Small intestine (tissue), 7 donors: Measurements from ENCODE around the gene RTEL1. TPM values are rescaled to one million over a fixed set of nuclear protein-coding genes. Genes with fewer than 3 reads are reported as not detected.
"Not testable (repeated sequence)": the region's sequence is repeated elsewhere in the genome, so short reads cannot be mapped to it uniquely, and the experiment has no call there.

ENCODE experiments used
- DNase-seq, 2 donors: peaks; one replicate each; pipeline versions ENCODE4 v3.0.0 to v3.0.0-alpha.2; 2013
- FAIRE-seq: peaks from 2 replicates; lab custom pipeline; 2012; peaks lifted over from hg19 to GRCh38; lab: Jason Lieb, UNC
- H3K27ac ChIP-seq, 3 donors: one replicate each; pipeline ENCODE4 v1.5.1; 2013; ENCODE audit warnings: low read length in 2 of 3, mild to moderate bottlenecking in 2 of 3, control low read depth in 1 of 3, inconsistent platforms in 1 of 3, low read depth in 1 of 3, moderate library complexity in 1 of 3
- H3K27me3 ChIP-seq, 3 donors: one replicate each; pipeline ENCODE4 v1.6.1; 2013; ENCODE audit warnings: low read length in 3 of 3, inconsistent platforms in 1 of 3; ENCODE audit not compliant: control insufficient read depth in 3 of 3, insufficient read depth in 3 of 3
- H3K36me3 ChIP-seq, 3 donors: one replicate each; pipeline ENCODE4 v1.6.1; 2013; ENCODE audit warnings: low read length in 3 of 3, inconsistent platforms in 1 of 3, low read depth in 1 of 3, mild to moderate bottlenecking in 1 of 3, moderate library complexity in 1 of 3; ENCODE audit not compliant: control insufficient read depth in 3 of 3, insufficient read depth in 2 of 3
- H3K4me1 ChIP-seq, 3 donors: one replicate each; pipeline ENCODE4 v1.6.1; 2013; ENCODE audit warnings: low read length in 2 of 3, inconsistent platforms in 1 of 3, low read depth in 1 of 3, mild to moderate bottlenecking in 1 of 3, moderate library complexity in 1 of 3; ENCODE audit not compliant: control insufficient read depth in 3 of 3, insufficient read depth in 2 of 3
- H3K4me3 ChIP-seq, 3 donors: one replicate each; pipeline ENCODE4 v1.5.1; 2013; ENCODE audit warnings: low read length in 3 of 3, control low read depth in 1 of 3, inconsistent platforms in 1 of 3, low read depth in 1 of 3, mild to moderate bottlenecking in 1 of 3, moderate library complexity in 1 of 3
- H3K9me3 ChIP-seq, 2 donors: one replicate each; pipeline ENCODE4 v1.6.1; 2013; ENCODE audit warnings: low read depth in 1 of 2, low read length in 1 of 2; ENCODE audit not compliant: control insufficient read depth in 2 of 2, insufficient read depth in 1 of 2
- WGBS, 3 donors: extraction: QIAGEN DNeasy Blood & Tissue Kit; methylation state at CpG; one replicate each; pipeline ENCODE4 v1.1.7; 2013; 5-methylcytosine and 5-hydroxymethylcytosine counted together
- polyA plus RNA-seq, 4 donors: library from polyadenylated mRNA; stranded (reverse) in 3 of 4; unstranded in 1 of 4; fragments of 200-250 nt in 3 of 4; fragments of 120-200 nt in 1 of 4; gene quantifications; one replicate each; pipeline versions ENCODE4 v1.2.1 to v1.2.3, GENCODE V29; 2013
- donor health status: healthy with polysubstance abuse.
- donor health status: control.
- donor health status: control.
- donor health status: Bipolar disorder and iron deficiency.
- donor health status: healthy.

The RTEL1 gene
- polyA plus RNA-seq, 4 donors, result 3.5 to 15.0 (median 10.5) TPM

DNA sequence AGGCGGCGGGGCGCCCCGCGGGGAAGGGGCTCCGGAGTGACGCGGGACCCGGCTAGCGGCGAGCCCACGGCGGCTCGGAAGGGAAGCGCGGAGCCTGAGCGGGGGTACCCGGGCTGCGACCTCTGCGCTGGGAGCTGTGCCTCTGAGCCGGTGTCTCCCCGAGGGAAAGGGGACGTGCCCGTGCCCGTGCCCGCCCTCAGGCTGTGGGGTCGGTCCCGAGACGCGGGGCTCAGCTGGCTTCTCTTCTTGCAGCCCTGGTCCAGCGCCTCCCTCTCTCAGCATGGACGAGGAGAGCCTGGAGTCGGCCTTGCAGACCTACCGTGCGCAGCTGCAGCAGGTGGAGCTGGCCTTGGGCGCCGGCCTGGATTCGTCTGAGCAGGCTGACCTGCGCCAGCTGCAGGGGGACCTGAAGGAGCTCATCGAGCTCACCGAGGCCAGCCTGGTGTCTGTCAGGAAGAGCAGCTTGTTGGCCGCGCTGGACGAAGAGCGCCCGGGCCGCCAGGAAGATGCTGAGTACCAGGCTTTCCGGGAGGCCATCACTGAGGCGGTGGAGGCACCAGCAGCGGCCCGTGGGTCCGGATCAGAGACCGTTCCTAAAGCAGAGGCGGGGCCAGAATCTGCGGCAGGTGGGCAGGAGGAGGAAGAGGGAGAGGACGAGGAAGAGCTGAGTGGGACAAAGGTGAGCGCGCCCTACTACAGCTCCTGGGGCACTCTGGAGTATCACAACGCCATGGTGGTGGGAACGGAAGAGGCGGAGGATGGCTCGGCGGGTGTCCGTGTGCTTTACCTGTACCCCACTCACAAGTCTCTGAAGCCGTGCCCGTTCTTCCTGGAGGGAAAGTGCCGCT lies 50.4 kb downstream of the RTEL1 start:
- FAIRE-seq (no peak), DNase-seq (peak in 1 of 2 donors; percentile 50)
- H3K4me3 ChIP-seq, result peak overlapping the region; percentile 73 to 92 (median 90)
- H3K27me3 ChIP-seq, result no peaks in the 10 kb centered on the region
- peaks cover 4 to 65% (median 16%) of the 10 kb centered on the region in 3 donors for H3K36me3 ChIP-seq
- H3K9me3 ChIP-seq, result no peaks in the 10 kb centered on the region
- peaks cover 4 to 16% (median 6%) of the 10 kb centered on the region in 3 donors for H3K4me1 ChIP-seq
- WGBS, 3 donors, result 21 to 28% (median 26%) methylated on average over 43 to 67 of the region's 67 CpGs
- peak overlapping the region in 2 of 3 donors; percentile 66 to 92 for H3K27ac ChIP-seq

DNA sequence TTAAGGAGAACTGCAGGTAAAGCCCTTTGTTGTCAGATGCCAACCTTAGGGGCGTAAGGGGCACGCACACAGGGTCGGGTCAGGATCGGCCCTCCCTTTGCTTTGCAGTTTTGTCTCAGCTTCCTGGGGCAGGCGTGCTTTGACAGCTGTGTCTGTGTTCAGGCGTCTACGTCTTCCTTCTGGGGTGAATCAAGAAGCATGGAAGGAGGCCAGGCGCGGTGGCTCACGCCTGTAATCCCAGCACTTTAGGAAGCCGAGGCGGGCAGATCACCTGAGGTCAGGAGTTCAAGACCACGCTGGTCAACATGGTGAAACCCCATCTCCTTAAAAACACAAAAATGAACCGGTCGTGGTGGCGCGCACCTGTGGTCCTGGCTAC lies 51.0 kb downstream of the RTEL1 start:
- Histone ChIP-seq H3K4me1 (peaks cover 4 to 16% (median 6%) of the 10 kb centered on the region in 3 donors), H3K27me3 (no peaks in the 10 kb centered on the region), H3K27ac (no peak overlapping the region), H3K4me3 (peak overlapping the region in 2 of 3 donors; percentile 73 to 92), H3K9me3 (peaks cover 0 to 2% of the 10 kb centered on the region in 2 donors), H3K36me3 (peaks cover 4 to 64% (median 10%) of the 10 kb centered on the region in 3 donors)
- DNase-seq (no peak), FAIRE-seq (no peak)
- 90 to 93% (median 93%) methylated on average over 17 of the region's 17 CpGs for WGBS, 3 donors

DNA sequence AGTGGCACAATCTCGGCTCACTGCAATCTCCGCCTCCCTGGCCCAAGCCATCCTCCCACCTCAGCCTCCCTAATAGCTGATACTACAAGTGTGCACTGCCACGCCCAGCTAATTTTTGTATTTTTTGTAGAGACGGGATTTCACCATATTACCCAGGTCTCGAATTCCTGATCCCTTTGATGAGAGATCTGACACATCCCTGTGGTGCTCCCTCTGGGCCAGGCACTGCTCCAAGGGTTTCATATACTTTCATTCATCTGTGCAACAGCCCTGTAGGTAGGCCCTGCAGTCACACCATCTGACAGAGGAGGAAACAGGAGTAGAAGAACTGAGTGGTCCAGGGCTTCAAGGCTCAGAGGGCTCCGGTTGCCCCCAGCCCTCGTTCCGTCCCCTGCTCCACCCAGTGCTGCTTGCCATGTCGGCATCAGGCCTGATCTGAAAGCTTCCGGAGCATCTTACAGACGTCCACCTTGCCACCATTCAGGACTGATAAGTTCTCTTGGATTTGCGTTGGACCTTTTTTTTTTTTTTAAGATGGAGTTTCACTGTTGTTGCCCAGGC lies 53.1 kb downstream of the RTEL1 start:
- no peaks in the 10 kb centered on the region for H3K27me3 ChIP-seq
- no peak for DNase-seq
- peaks cover 0 to 17% of the 10 kb centered on the region in 2 donors for H3K9me3 ChIP-seq
- FAIRE-seq, result no peak
- H3K4me3 ChIP-seq, result no peak overlapping the region
- peaks cover 4 to 12% (median 6%) of the 10 kb centered on the region in 3 donors for H3K4me1 ChIP-seq
- 80 to 90% (median 81%) methylated on average over 12 of the region's 12 CpGs for WGBS, 3 donors
- peaks cover 0 to 58% (median 4%) of the 10 kb centered on the region in 3 donors for H3K36me3 ChIP-seq
- H3K27ac ChIP-seq, result no peak overlapping the region

DNA sequence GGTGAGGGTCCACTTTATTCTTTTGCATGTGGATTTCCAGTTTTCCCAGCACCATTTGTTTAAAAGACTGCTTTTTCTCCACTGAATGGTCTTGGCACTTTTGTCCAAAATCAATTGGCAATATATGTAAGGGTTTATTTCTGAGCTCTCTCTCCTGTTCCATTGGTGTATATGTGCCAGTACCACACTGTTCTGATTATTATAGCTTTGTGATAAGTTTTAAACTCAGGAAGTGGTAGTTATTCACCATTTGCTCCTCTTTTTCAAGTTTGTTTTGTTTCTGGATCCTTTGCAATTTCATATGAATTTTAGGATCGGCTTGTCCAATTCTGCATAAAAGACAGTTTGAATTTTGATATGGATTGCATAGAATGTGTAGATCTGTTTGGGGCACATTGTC lies 54.1 kb downstream of the RTEL1 start:
- Histone ChIP-seq H3K9me3 (peaks cover 0 to 18% of the 10 kb centered on the region in 2 donors), H3K4me1 (peaks cover 4 to 6% (median 5%) of the 10 kb centered on the region in 3 donors), H3K36me3 (peaks cover 0 to 53% (median 3%) of the 10 kb centered on the region in 3 donors), H3K27me3 (no peaks in the 10 kb centered on the region), H3K4me3 (no peak overlapping the region), H3K27ac (no peak overlapping the region)
- WGBS, 3 donors, result 100% methylated on average over 1 of the region's 1 CpG
- DNase-seq (no peak), FAIRE-seq (no peak)

DNA sequence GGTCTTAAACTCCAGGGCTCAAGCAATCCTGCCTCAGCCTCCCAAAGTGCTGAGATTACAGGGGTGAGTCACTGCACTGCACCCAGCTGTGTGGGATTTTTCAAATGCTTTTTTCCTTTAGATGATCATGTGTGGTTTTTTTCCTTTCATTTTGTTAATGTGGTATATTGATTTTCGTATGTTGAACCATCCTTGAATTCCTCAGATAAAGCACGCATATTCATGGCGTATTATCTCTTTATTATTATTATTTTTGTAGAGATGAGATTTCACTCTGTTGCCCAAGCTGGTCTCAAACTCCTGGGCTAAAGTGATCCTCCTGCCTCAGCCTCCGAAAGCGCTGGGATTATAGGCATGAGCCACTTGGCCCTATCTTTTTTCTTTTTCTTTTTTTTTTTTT lies 56.7 kb downstream of the RTEL1 start:
- FAIRE-seq (no peak), DNase-seq (no peak)
- Histone ChIP-seq H3K9me3 (peaks cover 0 to 34% of the 10 kb centered on the region in 2 donors), H3K27ac (no peak overlapping the region), H3K36me3 (peaks cover 0 to 54% (median 4%) of the 10 kb centered on the region in 3 donors), H3K4me3 (no peak overlapping the region), H3K27me3 (no peaks in the 10 kb centered on the region), H3K4me1 (no peaks in the 10 kb centered on the region)
- WGBS, 3 donors, result 97 to 99% (median 99%) methylated on average over 5 of the region's 5 CpGs

DNA sequence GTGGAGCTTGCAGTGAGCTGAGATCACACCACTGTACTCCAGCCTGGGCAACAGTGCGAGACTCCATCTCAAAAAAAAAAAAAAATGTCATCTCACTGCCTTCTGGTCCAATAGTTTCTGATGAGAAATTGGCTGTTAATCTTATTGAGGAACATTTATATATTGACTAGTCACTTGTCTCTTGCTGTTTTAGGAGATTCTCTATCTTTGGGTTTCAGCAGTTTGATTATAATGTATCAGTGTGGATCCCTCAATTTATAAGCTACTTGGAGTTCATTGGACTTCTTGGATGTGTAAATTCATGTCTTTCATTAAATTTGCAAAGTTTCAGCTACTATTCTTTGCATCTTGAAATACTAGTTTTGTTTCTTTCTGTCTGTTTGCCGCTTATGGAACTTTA lies 60.9 kb downstream of the RTEL1 start:
- peaks cover 0 to 56% (median 10%) of the 10 kb centered on the region in 3 donors for H3K36me3 ChIP-seq
- DNase-seq (no peak), FAIRE-seq (no peak)
- no peaks in the 10 kb centered on the region for H3K27me3 ChIP-seq
- H3K4me3 ChIP-seq, result no peak overlapping the region
- H3K27ac ChIP-seq, result no peak overlapping the region
- WGBS, 3 donors, result 97 to 98% (median 98%) methylated on average over 2 of the region's 2 CpGs
- no peaks in the 10 kb centered on the region for H3K4me1 ChIP-seq
- peaks cover 0 to 38% of the 10 kb centered on the region in 2 donors for H3K9me3 ChIP-seq

DNA sequence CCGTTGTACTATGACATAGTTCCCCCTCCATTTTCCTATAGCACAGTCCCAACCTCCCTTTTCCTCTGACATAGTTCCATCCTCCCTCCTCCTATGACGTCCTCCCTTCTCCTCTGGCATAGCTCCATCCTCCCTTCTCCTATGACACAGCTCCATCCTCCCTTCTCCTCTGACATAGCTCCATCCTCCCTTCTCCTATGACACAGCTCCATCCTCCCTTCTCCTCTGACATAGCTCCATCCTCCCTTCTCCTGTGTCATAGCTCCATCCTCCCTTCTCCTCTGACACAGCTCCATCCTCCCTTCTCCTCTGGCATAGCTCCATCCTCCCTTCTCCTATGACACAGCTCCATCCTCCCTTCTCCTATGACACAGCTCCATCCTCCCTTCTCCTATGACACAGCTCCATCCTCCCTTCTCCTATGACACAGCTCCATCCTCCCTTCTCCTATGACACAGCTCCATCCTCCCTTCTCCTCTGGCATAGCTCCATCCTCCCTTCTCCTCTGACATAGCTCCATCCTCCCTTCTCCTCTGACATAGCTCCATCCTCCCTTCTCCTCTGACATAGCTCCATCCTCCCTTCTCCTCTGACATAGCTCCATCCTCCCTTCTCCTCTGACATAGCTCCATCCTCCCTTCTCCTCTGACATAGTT lies 65.0 kb downstream of the RTEL1 start:
- FAIRE-seq, H3K27me3 ChIP-seq, H3K27ac ChIP-seq, H3K4me1 ChIP-seq, H3K4me3 ChIP-seq, DNase-seq: not testable (repeated sequence)
- 82 to 95% (median 82%) methylated on average over 2 of the region's 2 CpGs for WGBS, 3 donors
- peaks cover 0 to 33% of the 10 kb centered on the region in 2 donors for H3K9me3 ChIP-seq
- H3K36me3 ChIP-seq, result peaks cover 0 to 40% (median 6%) of the 10 kb centered on the region in 3 donors

DNA sequence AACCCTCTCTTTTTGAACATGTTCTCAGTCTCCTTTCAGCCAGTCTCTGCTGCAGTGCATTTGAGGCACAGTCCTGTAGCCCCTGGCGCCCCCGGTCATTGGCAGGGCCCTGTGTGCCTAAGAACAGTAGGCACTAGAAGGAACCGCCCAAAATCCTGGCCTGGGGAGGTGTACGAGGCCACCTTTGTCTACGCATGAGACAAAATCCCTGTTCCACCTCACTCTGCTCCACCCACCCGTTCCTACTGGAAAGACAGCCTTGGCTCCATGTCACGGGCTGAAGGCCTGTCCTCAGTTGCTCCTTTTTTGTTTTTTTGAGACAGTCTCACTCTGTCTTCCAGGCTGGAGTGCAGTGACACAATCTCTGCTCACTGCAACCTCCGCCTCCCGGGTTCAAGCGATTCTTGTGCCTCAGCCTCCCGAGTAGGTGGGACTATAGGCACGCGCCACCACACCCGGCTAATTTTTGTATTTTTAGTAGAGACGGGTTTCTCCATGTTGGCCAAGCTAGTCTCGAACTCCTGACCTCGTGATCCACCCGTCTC lies 72.1 kb downstream of the RTEL1 start:
- H3K9me3 ChIP-seq, H3K27me3 ChIP-seq, H3K4me3 ChIP-seq, FAIRE-seq, H3K4me1 ChIP-seq, DNase-seq: not testable (repeated sequence)
- peak overlapping the region in 1 of 3 donors; percentile 66 for H3K27ac ChIP-seq
- WGBS, 3 donors, result 83 to 91% (median 83%) methylated on average over 18 of the region's 18 CpGs
- peaks cover 2 to 38% (median 8%) of the 10 kb centered on the region in 3 donors for H3K36me3 ChIP-seq
